Measurements from ENCODE around the gene COA6.

- TF ChIP-seq, protein P1, sequence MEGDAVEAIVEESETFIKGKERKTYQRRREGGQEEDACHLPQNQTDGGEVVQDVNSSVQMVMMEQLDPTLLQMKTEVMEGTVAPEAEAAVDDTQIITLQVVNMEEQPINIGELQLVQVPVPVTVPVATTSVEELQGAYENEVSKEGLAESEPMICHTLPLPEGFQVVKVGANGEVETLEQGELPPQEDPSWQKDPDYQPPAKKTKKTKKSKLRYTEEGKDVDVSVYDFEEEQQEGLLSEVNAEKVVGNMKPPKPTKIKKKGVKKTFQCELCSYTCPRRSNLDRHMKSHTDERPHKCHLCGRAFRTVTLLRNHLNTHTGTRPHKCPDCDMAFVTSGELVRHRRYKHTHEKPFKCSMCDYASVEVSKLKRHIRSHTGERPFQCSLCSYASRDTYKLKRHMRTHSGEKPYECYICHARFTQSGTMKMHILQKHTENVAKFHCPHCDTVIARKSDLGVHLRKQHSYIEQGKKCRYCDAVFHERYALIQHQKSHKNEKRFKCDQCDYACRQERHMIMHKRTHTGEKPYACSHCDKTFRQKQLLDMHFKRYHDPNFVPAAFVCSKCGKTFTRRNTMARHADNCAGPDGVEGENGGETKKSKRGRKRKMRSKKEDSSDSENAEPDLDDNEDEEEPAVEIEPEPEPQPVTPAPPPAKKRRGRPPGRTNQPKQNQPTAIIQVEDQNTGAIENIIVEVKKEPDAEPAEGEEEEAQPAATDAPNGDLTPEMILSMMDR (conservative IDR thresholded peaks at IDR 0.05): no peak
- no peak for TF ChIP-seq ZFX (IDR thresholded peaks at IDR 0.05)
Observed at GRCh38 chr1:234396092-234396491, 22.8 kb downstream of the COA6 start.
